ENCODE results near the gene CTTNBP2. TPM values are rescaled to one million over a fixed set of nuclear protein-coding genes. Genes with fewer than 3 reads are reported as not detected.

CTTNBP2 gene
- total RNA-seq, 1 donor from 2014 or later = 1.2 TPM

- no peak for TF ChIP-seq CTCF (IDR thresholded peaks at IDR 0.05; ENCODE audit: borderline replicate concordance)
- no peaks in the 10 kb centered on the region for H3K9me3 ChIP-seq (replicated peaks)
- no peaks in the 10 kb centered on the region for H3K27me3 ChIP-seq (ENCODE audit: low read depth)
- no peak for DNase-seq
- H3K4me1 ChIP-seq = peaks cover 9% of the 10 kb centered on the region
- intact Hi-C loops (cut with micrococcal nuclease) = no loop called here
- no peak overlapping the region for H3K4me3 ChIP-seq
- no peaks in the 10 kb centered on the region for H3K36me3 ChIP-seq
- H3K27ac ChIP-seq (replicated peaks) = no peak overlapping the region
Observed at GRCh38 chr7:117785431-117785830, 87.8 kb downstream of the CTTNBP2 start.

GRCh38 chr7:117784315-117784714, 88.9 kb downstream of the CTTNBP2 start:
- TF ChIP-seq CTCF (IDR thresholded peaks at IDR 0.05; ENCODE audit: borderline replicate concordance) = no peak
- no peak overlapping the region for H3K27ac ChIP-seq (replicated peaks)
- no peak for DNase-seq
- H3K9me3 ChIP-seq (replicated peaks) = no peaks in the 10 kb centered on the region
- intact Hi-C loops (cut with micrococcal nuclease) = no loop called here
- H3K4me3 ChIP-seq = no peak overlapping the region
- no peaks in the 10 kb centered on the region for H3K27me3 ChIP-seq (ENCODE audit: low read depth)
- peaks cover 10% of the 10 kb centered on the region for H3K4me1 ChIP-seq
- no peaks in the 10 kb centered on the region for H3K36me3 ChIP-seq

- Histone ChIP-seq H3K36me3 (no peaks in the 10 kb centered on the region), H3K4me3 (no peak overlapping the region), H3K9me3 (replicated peaks) (no peaks in the 10 kb centered on the region), H3K27me3 (ENCODE audit: low read depth) (no peaks in the 10 kb centered on the region), H3K4me1 (peaks cover 10% of the 10 kb centered on the region), H3K27ac (replicated peaks) (no peak overlapping the region)
- intact Hi-C loops (cut with micrococcal nuclease) = no loop called here
- no peak for DNase-seq
- TF ChIP-seq CTCF (IDR thresholded peaks at IDR 0.05; ENCODE audit: borderline replicate concordance) = no peak
Observed at GRCh38 chr7:117782761-117783160, 90.5 kb downstream of the CTTNBP2 start.

- intact Hi-C loops (cut with micrococcal nuclease) = no loop called here
- H3K27ac ChIP-seq (replicated peaks) = no peak overlapping the region
- no peak overlapping the region for H3K4me3 ChIP-seq
- H3K9me3 ChIP-seq (replicated peaks) = no peaks in the 10 kb centered on the region
- H3K27me3 ChIP-seq (ENCODE audit: low read depth) = no peaks in the 10 kb centered on the region
- no peak for TF ChIP-seq CTCF (IDR thresholded peaks at IDR 0.05; ENCODE audit: borderline replicate concordance)
- H3K4me1 ChIP-seq = peaks cover 10% of the 10 kb centered on the region
- H3K36me3 ChIP-seq = no peaks in the 10 kb centered on the region
- no peak for DNase-seq
Observed at GRCh38 chr7:117781707-117782106, 91.5 kb downstream of the CTTNBP2 start.

- TF ChIP-seq CTCF (IDR thresholded peaks at IDR 0.05; ENCODE audit: borderline replicate concordance) = no peak
- no peak for DNase-seq
- Histone ChIP-seq H3K4me3 (no peak overlapping the region), H3K4me1 (peaks cover 10% of the 10 kb centered on the region), H3K9me3 (replicated peaks) (no peaks in the 10 kb centered on the region), H3K36me3 (no peaks in the 10 kb centered on the region), H3K27me3 (ENCODE audit: low read depth) (no peaks in the 10 kb centered on the region), H3K27ac (replicated peaks) (no peak overlapping the region)
- intact Hi-C loops (cut with micrococcal nuclease) = no loop called here
Observed at GRCh38 chr7:117780832-117781231, 92.4 kb downstream of the CTTNBP2 start.
